Activated CD4-positive, alpha-beta T cell treated with anti-CD3 and anti-CD28 coated beads for 36 hours (primary cell): ENCODE data around the gene MBD5. TPM values are rescaled to one million over a fixed set of nuclear protein-coding genes. Genes with fewer than 3 reads are reported as not detected.

ENCODE experiments used
- ATAC-seq: fragments of 200-7000 bp; cut with Tn5 transposase; one replicate; pipeline ENCODE4 v1.10.0; 2021; ENCODE audit warnings: mild to moderate bottlenecking, moderate library complexity
- CTCF ChIA-PET: fragments of 350-600 bp; sonication (Branson Sonifier 250); formaldehyde crosslinking; loops from one replicate; lab custom pipeline; 2021; ENCODE audit warnings: antibody characterized with exemption; lab: Charles Lee
- POLR2A ChIA-PET: fragments of 350-600 bp; sonication (Branson Sonifier 250); formaldehyde crosslinking; loops from one replicate; lab custom pipeline; 2021; ENCODE audit warnings: antibody characterized with exemption, inconsistent platforms; lab: Charles Lee
- DNase-seq: peaks from one replicate; pipeline ENCODE4 v3.0.0-alpha.2; 2020
- H3K27ac Mint-ChIP-seq: one replicate; pipeline ENCODE4 v1.8.0; 2021; ENCODE audit warnings: mixed read lengths
- H3K27me3 Mint-ChIP-seq: one replicate; pipeline ENCODE4 v1.8.0; 2021; ENCODE audit warnings: mixed read lengths
- H3K36me3 Mint-ChIP-seq: one replicate; pipeline ENCODE4 v1.8.0; 2021; ENCODE audit warnings: low read depth, mixed read lengths
- H3K4me1 Mint-ChIP-seq: one replicate; pipeline ENCODE4 v1.8.0; 2021; ENCODE audit warnings: mixed read lengths
- H3K4me3 Mint-ChIP-seq: one replicate; pipeline ENCODE4 v1.8.0; 2021; ENCODE audit warnings: mild to moderate bottlenecking, moderate library complexity, mixed read lengths
- H3K9me3 Mint-ChIP-seq: one replicate; pipeline ENCODE4 v1.8.0; 2021; ENCODE audit warnings: low read depth, mixed read lengths
- intact Hi-C, 2 experiments: fragments of 100-400 bp; cut with DNase I in 1 of 2; cut with micrococcal nuclease in 1 of 2; formaldehyde crosslinking; loops; one replicate each; pipeline versions ENCODE4 v1.14.2 to v1.15.1; 2022 to 2024; cut with DNase I, micrococcal nuclease
- total RNA-seq, 2 experiments: library from RNA; stranded (reverse); gene quantifications; one replicate each; pipeline ENCODE4 v1.2.3, GENCODE V29; 2021

MBD5 gene
- total RNA-seq, 2 experiments from 2014 or later: 20.1 to 26.5 TPM

DNA sequence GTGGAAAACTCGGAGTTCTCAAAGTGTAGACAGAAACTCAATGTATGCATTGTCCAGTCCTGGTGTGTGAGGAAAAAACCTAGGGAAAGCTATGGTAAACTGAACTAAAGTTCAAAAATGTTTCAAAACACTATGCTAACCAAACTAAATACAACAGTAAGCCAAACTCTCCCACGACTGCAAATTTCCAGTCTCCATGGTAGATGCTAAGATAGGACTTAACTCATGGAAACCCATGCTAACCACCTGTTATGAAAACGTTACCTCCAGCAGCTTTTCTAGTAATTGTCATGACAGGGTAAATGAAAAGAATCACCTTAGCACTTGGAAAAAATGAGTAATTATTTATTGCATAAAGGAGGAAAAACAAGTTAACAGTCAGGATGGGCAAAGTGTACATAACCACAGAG is 488.0 kb downstream of the MBD5 start:
- peak overlapping the region; percentile 71 for H3K27ac Mint-ChIP-seq
- H3K27me3 Mint-ChIP-seq: no peaks in the 10 kb centered on the region
- H3K4me1 Mint-ChIP-seq: peaks cover 17% of the 10 kb centered on the region
- CTCF ChIA-PET: interaction anchor here (0.6 to 3.3 kb wide), 44 partner anchors 8 to 1687 kb away, joined by 3 to 47 read pairs (median 4); partner anchors contain the start of genes EPC2, MBD5 and ORC4
- intact Hi-C loops: loop anchor here (1.0 to 5.0 kb wide), 6 partner anchors 15 to 572 kb away; partner anchors contain the start of gene ORC4 (in 1 of the 2)
- H3K9me3 Mint-ChIP-seq: no peaks in the 10 kb centered on the region
- H3K36me3 Mint-ChIP-seq: no peaks in the 10 kb centered on the region
- H3K4me3 Mint-ChIP-seq: peak overlapping the region; percentile 62
- DNase-seq (no peak), ATAC-seq (peak; percentile 23)
- POLR2A ChIA-PET: interaction anchor here (0.7 to 1.5 kb wide), 5 partner anchors 11 to 488 kb away, joined by 3 to 8 read pairs (median 3); partner anchors contain the start of genes MBD5 and ORC4

DNA sequence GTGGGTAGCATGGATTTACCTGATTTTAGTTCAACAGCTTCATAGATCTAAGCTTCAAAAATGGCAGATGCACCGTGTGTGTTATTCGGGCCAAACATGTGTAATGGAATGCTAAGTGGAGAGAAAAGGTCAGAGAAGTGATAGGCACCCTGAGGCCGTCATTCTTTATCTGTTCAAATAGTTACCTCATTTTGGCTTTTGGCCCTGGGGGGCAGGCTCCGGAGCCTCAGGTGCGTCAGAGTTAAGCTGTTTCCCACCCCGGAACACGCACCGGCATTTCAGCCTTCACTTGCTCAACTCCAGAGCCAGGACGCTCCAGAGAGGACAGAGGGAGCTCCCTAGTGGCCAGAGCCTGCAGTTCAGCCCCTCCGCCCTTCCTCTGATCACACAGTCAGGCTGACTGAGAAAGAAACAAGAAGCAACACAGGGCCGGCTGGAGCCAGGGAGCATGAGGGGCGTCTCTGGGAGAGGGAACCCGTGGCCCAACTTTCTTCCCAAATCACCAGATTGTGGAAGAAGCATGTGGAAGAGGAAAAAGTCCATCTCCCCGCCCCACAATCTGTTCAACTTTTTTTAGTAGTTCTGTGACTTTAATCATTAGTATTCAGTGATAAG is 488.5 kb downstream of the MBD5 start:
- Mint-ChIP-seq H3K4me1 (peaks cover 17% of the 10 kb centered on the region), H3K9me3 (no peaks in the 10 kb centered on the region), H3K4me3 (peak overlapping the region; percentile 62), H3K36me3 (no peaks in the 10 kb centered on the region), H3K27ac (peak overlapping the region; percentile 71), H3K27me3 (no peaks in the 10 kb centered on the region)
- ChIA-PET CTCF (interaction anchor here (0.6 to 3.3 kb wide), 47 partner anchors 9 to 1687 kb away, joined by 3 to 47 read pairs (median 4); partner anchors contain the start of genes EPC2, MBD5 and ORC4), POLR2A (interaction anchor here (0.7 to 1.5 kb wide), 6 partner anchors 12 to 489 kb away, joined by 3 to 8 read pairs (median 3); partner anchors contain the start of genes MBD5 and ORC4)
- intact Hi-C loops: loop anchor here (1.0 to 5.0 kb wide), 6 partner anchors 15 to 572 kb away; partner anchors contain the start of gene ORC4 (in 1 of the 2)
- ATAC-seq (peak; percentile 100), DNase-seq (peak; percentile 93)

DNA sequence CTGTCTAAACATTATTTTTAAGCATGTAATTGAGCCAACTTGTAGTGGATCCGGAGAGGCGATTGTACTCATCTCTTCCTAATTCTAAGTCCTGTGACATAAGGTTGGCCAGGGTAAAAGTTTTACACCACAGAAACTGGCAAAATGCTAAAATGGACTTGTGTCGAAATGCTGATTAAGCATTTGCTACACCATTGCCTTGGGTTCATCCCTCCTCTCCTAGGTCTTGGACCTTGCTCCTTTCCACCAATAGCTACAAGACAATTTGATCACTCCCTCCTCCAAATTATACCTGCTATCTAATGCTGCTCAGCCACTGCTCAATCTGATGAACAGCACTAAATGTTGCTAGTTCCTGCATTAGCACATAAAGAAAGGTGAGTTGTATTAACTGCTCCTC is 491.0 kb downstream of the MBD5 start:
- no peak for ATAC-seq
- POLR2A ChIA-PET: no interaction called here

GRCh38 chr2:148512501-148512900 is 491.6 kb downstream of the MBD5 start:
- Mint-ChIP-seq H3K4me1 (peaks cover 27% of the 10 kb centered on the region), H3K27ac (no peak overlapping the region), H3K9me3 (no peaks in the 10 kb centered on the region), H3K4me3 (no peak overlapping the region), H3K27me3 (no peaks in the 10 kb centered on the region), H3K36me3 (no peaks in the 10 kb centered on the region)
- intact Hi-C loops: no loop called here
- ATAC-seq (no peak), DNase-seq (no peak)
- CTCF ChIA-PET: interaction anchor here (1.0 kb wide), 1 partner anchor 12 kb away, joined by 3 read pairs; no protein-coding TSS in a partner anchor
- POLR2A ChIA-PET: no interaction called here

More for the DNA sequence above, 491.0 kb downstream of the MBD5 start:
- intact Hi-C loops: no loop called here
- H3K36me3 Mint-ChIP-seq: no peaks in the 10 kb centered on the region
- no peak overlapping the region for H3K4me3 Mint-ChIP-seq
- H3K27me3 Mint-ChIP-seq: no peaks in the 10 kb centered on the region
- CTCF ChIA-PET: interaction anchor here (1.0 kb wide), 1 partner anchor 13 kb away, joined by 3 read pairs; no protein-coding TSS in a partner anchor
- H3K9me3 Mint-ChIP-seq: no peaks in the 10 kb centered on the region
- no peak for DNase-seq
- H3K4me1 Mint-ChIP-seq: peaks cover 27% of the 10 kb centered on the region
- H3K27ac Mint-ChIP-seq: no peak overlapping the region

GRCh38 chr2:148513427-148513826 is 492.5 kb downstream of the MBD5 start:
- no peak overlapping the region for H3K27ac Mint-ChIP-seq
- ChIA-PET POLR2A (no interaction called here), CTCF (interaction anchor here (0.8 kb wide), 1 partner anchor 29 kb away, joined by 3 read pairs; no protein-coding TSS in a partner anchor)
- H3K9me3 Mint-ChIP-seq: no peaks in the 10 kb centered on the region
- no peaks in the 10 kb centered on the region for H3K36me3 Mint-ChIP-seq
- no peak overlapping the region for H3K4me3 Mint-ChIP-seq
- intact Hi-C loops: no loop called here
- H3K4me1 Mint-ChIP-seq: peaks cover 27% of the 10 kb centered on the region
- ATAC-seq (no peak), DNase-seq (no peak)
- no peaks in the 10 kb centered on the region for H3K27me3 Mint-ChIP-seq

- intact Hi-C loops: no loop called here
- peak; percentile 33 for ATAC-seq
- Mint-ChIP-seq H3K4me3 (no peak overlapping the region), H3K27me3 (no peaks in the 10 kb centered on the region), H3K9me3 (no peaks in the 10 kb centered on the region), H3K36me3 (no peaks in the 10 kb centered on the region), H3K27ac (no peak overlapping the region), H3K4me1 (peaks cover 13% of the 10 kb centered on the region)
- CTCF ChIA-PET: interaction anchor here (1.0 kb wide), 1 partner anchor 9 kb away, joined by 3 read pairs; no protein-coding TSS in a partner anchor
- POLR2A ChIA-PET: no interaction called here
- DNase-seq: no peak
Observed at GRCh38 chr2:148515120-148515519, 494.2 kb downstream of the MBD5 start.

- no peaks in the 10 kb centered on the region for H3K27me3 Mint-ChIP-seq
- H3K9me3 Mint-ChIP-seq: no peaks in the 10 kb centered on the region
- ATAC-seq: no peak
- POLR2A ChIA-PET: no interaction called here
- no peak for DNase-seq
- peaks cover 16% of the 10 kb centered on the region for H3K4me1 Mint-ChIP-seq
- CTCF ChIA-PET: no interaction called here
- H3K27ac Mint-ChIP-seq: no peak overlapping the region
- H3K4me3 Mint-ChIP-seq: no peak overlapping the region
- intact Hi-C loops: no loop called here
- H3K36me3 Mint-ChIP-seq: no peaks in the 10 kb centered on the region
Observed at GRCh38 chr2:148515976-148516375, 495.1 kb downstream of the MBD5 start.

DNA sequence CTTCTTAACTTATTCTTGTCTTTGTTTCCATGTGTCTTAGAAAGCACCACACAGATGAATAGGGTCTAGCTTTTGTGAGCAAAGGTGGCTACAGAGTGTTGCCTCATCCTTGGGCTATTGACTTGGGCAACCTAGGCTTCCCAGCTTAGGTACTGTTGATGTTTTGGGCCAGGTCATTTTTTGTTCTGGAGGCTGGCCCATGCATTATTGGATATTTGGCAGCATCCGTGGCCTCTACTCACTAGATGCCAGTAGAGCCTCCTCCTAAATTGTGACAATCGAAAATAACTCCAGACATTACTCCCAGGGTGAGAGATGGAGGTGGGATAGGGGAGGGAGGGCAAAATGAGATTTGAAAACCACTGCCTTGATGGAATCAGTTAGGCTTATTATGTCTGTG is 496.4 kb downstream of the MBD5 start:
- ATAC-seq: no peak
- CTCF ChIA-PET: interaction anchor here (0.7 kb wide), 1 partner anchor 53 kb away, joined by 3 read pairs; no protein-coding TSS in a partner anchor
- H3K4me1 Mint-ChIP-seq: peaks cover 25% of the 10 kb centered on the region
- no peak overlapping the region for H3K4me3 Mint-ChIP-seq
- DNase-seq: no peak
- H3K27ac Mint-ChIP-seq: no peak overlapping the region
- intact Hi-C loops: no loop called here
- H3K27me3 Mint-ChIP-seq: no peaks in the 10 kb centered on the region
- no peaks in the 10 kb centered on the region for H3K36me3 Mint-ChIP-seq
- POLR2A ChIA-PET: no interaction called here
- no peaks in the 10 kb centered on the region for H3K9me3 Mint-ChIP-seq

GRCh38 chr2:148517822-148518221 is 496.9 kb downstream of the MBD5 start:
- H3K36me3 Mint-ChIP-seq: no peaks in the 10 kb centered on the region
- H3K4me3 Mint-ChIP-seq: no peak overlapping the region
- no peaks in the 10 kb centered on the region for H3K27me3 Mint-ChIP-seq
- no peaks in the 10 kb centered on the region for H3K9me3 Mint-ChIP-seq
- DNase-seq (no peak), ATAC-seq (no peak)
- POLR2A ChIA-PET: interaction anchor here (0.6 kb wide), 1 partner anchor 185 kb away, joined by 4 read pairs; no protein-coding TSS in a partner anchor
- H3K27ac Mint-ChIP-seq: no peak overlapping the region
- peaks cover 30% of the 10 kb centered on the region for H3K4me1 Mint-ChIP-seq
- CTCF ChIA-PET: no interaction called here
- intact Hi-C loops: no loop called here

DNA sequence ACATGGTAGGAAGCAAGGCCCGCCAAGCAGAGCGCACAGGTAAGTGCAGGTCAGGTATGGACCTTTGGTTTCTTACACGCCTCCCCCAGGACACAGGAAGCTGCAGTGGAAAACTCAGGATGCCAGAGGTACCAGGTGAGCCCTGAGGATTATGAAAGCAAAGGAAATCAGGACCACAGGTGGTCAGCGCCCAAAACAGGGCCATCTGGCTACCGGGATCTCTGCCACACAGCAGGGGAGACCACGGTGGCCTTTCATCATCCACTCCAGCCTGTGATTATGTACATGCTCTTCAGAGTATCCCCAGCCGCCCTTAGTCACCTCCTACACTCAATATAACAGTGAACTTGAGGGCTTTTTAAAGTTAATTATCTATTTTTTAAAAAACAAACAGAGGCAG is 498.1 kb downstream of the MBD5 start:
- intact Hi-C loops: no loop called here

GRCh38 chr2:148521181-148521580 is 500.3 kb downstream of the MBD5 start:
- CTCF ChIA-PET: interaction anchor here (0.5 to 4.2 kb wide), 3 partner anchors 12 to 311 kb away, joined by 3 to 47 read pairs (median 3); no protein-coding TSS in a partner anchor
- Mint-ChIP-seq H3K4me3 (no peak overlapping the region), H3K36me3 (peaks cover 3% of the 10 kb centered on the region), H3K4me1 (peaks cover 54% of the 10 kb centered on the region), H3K27ac (no peak overlapping the region), H3K27me3 (no peaks in the 10 kb centered on the region), H3K9me3 (peaks cover 7% of the 10 kb centered on the region)
- DNase-seq: no peak
- POLR2A ChIA-PET: no interaction called here
- ATAC-seq: no peak
- intact Hi-C loops: loop anchor here (5.0 to 10.0 kb wide), 6 partner anchors 294 to 896 kb away; partner anchors contain the start of genes ACVR2A (in 1 of the 2) and KIF5C (in 1 of the 2)

More for the DNA sequence above, 498.1 kb downstream of the MBD5 start:
- H3K36me3 Mint-ChIP-seq: no peaks in the 10 kb centered on the region
- no peaks in the 10 kb centered on the region for H3K27me3 Mint-ChIP-seq
- H3K4me3 Mint-ChIP-seq: no peak overlapping the region
- ChIA-PET CTCF (interaction anchor here (1.1 kb wide), 1 partner anchor 13 kb away, joined by 3 read pairs; no protein-coding TSS in a partner anchor), POLR2A (no interaction called here)
- H3K9me3 Mint-ChIP-seq: peaks cover 2% of the 10 kb centered on the region
- ATAC-seq: no peak
- H3K27ac Mint-ChIP-seq: no peak overlapping the region
- peaks cover 40% of the 10 kb centered on the region for H3K4me1 Mint-ChIP-seq
- no peak for DNase-seq
